Right renal pelvis (tissue), 4 donors: ENCODE data around the gene MET. TPM values are rescaled to one million over a fixed set of nuclear protein-coding genes. Genes with fewer than 3 reads are reported as not detected.

Experiments
- DNase-seq, 4 donors: peaks; one replicate each; pipeline ENCODE4 v3.0.0-alpha.2; 2013; ENCODE audit warnings: low read depth in 4 of 4, low spot score in 3 of 4, missing footprints in 1 of 4
- polyA plus RNA-seq, 4 donors: library from polyadenylated mRNA; unstranded; fragments of 120-200 nt; gene quantifications; one replicate each; pipeline ENCODE4 v1.2.1, GENCODE V29; 2013; ENCODE audit not compliant: insufficient read length in 4 of 4

MET gene
- polyA plus RNA-seq, 4 donors, result 40.9 to 49.2 (median 46.4) TPM

- DNase-seq, result peak in 3 of 4 donors; percentile 23 to 47 (median 25)
Measured at GRCh38 chr7:116777651-116778281, 105.8 kb downstream of the MET start.

- no peak for DNase-seq
Measured at GRCh38 chr7:116779216-116779615, 107.2 kb downstream of the MET start.

DNA sequence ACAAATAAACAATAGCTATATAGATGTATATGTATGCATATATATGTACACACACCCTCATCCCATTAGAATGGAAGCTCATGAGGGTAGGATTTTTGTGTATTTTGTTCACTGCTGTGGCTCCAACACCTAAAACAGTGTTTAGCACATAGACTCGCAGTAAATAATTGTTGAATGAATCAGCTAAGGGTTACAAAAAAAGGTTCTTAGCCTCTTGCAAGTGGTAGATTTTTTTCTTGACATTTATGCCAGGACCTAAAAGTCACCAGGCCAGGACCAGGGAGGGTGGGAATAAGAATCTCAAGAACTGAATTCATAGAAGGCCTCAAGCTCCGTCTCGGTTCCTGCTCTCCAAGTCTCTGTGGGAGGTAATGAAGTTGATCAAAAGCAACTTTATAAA, 107.9 kb downstream of the MET start:
- no peak for DNase-seq

DNA sequence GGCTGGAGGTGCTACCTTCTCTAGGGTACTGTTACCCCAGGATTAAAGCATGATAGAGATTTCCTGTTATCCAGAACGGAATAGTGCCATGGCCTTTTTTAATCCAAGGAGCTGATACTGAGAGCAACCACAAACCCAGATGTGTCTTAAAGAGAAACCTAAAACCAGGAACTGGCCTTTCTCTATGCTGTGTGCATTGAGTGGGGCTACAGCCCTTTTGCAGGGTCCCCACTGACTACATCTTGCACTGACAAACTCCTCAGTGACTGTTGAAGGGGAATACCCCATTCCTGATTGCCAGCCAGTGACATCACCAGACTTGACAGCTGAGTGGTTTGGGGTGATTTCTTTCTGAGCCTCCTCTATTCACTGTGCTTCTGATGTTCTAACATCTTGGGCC, 108.5 kb downstream of the MET start:
- no peak for DNase-seq

- DNase-seq, result peak in 1 of 4 donors; percentile 30
Measured at GRCh38 chr7:116780966-116781365, 109.0 kb downstream of the MET start.

GRCh38 chr7:116781584-116781983, 109.6 kb downstream of the MET start:
- no peak for DNase-seq

- DNase-seq, result no peak
Measured at GRCh38 chr7:116782177-116782711, 110.2 kb downstream of the MET start.

DNA sequence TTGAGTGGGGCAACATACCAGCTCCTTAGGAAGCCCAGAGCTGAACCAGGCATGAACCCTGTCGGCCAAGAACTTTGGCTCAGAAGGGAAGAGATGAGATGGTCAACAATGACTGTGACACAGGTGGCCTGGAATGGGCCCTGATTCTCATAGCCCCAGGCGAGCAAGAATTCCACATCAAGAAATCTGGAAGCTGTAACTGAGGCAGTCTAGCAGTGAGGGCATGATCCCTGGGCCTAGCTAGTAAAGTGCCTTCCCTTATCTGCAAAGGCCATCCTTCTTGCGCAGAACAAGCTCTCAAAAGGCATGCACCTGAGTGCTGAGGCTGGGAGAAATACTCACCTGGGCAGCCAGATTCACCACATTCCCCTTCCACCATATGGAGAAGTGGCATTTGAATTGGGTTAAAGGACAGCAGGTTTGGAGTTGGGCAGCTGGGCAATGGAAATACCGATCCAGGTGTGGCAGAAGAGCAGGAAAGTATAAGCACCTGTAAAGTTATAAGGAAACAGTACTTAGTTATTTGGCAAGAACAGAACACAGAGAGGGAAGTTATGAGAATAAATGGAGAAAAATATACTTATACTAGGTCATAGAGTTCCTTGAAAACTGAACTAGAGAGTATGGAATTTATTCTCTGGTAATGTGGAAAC, 111.8 kb downstream of the MET start:
- DNase-seq, result no peak

DNA sequence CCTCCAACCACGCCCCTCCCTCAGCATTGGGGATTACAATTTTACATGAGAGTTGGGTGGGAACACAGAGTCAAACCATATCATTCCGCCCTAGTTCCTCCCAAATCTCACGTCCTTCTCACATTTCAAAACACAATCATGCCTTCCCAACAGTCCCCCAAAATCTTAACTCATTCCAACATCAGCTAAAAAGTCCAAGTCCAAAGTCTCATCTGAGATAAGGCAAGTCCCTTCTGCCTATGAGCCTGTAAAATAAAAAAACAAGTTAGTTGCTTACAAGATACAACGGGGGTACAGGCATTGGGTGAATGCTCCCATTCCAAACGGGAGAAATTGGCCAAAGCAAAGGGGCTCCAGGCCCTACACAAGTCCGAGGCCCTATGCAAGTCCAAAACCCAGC, 112.7 kb downstream of the MET start:
- no peak for DNase-seq

DNA sequence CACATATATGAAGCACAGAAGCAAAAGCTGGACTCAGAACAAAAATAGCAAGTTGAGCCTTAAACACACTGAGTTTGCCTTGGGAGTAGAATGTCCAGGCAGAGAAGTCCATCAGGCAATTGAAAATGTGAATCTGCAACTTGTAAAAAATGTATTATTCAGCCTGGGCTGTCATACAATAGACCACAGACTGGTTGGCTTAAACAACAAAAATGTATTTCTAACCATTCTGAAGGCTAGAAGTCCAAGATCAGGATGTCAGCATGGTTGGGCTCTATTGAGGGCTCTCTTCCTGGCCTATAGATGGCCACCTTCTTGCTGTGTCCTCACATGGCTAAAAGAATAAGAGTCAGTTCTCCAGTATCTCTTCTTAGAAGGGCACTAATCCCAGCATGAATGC, 113.8 kb downstream of the MET start:
- DNase-seq, result no peak

- no peak for DNase-seq
Measured at GRCh38 chr7:116786791-116787443, 114.9 kb downstream of the MET start.

- DNase-seq, result no peak
Measured at GRCh38 chr7:116787881-116788280, 115.9 kb downstream of the MET start.

- no peak for DNase-seq
Measured at GRCh38 chr7:116788572-116789197, 116.7 kb downstream of the MET start.

GRCh38 chr7:116790025-116790424, 118.0 kb downstream of the MET start:
- no peak for DNase-seq

DNA sequence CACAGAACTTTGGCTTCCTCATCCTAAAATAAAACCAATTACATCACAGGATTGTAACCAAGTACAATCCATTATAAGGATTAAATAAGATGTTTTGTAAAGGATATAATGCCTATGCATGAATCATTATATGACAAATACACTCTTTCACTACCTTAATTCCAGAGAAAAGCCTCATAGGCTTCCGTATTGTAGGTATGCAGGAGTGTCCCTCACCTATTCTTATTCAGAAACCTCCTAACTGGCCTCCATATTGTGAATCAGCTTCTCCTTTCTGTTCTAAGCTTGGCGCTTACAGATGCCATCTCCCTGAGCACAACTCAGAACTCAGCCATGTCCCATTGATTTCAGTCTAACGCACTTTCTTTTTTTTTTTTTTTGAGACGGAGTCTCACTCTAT, 120.8 kb downstream of the MET start:
- DNase-seq, result no peak

GRCh38 chr7:116793795-116794340, 121.9 kb downstream of the MET start:
- DNase-seq, result no peak

- no peak for DNase-seq
Measured at GRCh38 chr7:116796471-116796870, 124.5 kb downstream of the MET start.

DNA sequence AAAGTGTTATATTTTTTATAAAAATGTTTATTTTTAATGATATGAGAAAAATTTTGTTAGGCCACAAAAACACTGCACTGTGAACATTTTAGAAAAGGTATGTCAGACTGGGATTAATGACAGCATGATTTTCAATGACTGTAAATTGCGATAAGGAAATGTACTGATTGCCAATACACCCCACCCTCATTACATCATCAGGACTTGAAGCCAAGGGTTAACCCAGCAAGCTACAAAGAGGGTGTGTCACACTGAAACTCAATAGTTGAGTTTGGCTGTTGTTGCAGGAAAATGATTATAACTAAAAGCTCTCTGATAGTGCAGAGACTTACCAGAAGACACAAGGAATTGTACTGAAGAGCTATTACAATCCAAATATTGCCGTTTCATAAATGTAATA, 125.6 kb downstream of the MET start:
- DNase-seq, result no peak

GRCh38 chr7:116798232-116798631, 126.2 kb downstream of the MET start:
- no peak for DNase-seq

DNA sequence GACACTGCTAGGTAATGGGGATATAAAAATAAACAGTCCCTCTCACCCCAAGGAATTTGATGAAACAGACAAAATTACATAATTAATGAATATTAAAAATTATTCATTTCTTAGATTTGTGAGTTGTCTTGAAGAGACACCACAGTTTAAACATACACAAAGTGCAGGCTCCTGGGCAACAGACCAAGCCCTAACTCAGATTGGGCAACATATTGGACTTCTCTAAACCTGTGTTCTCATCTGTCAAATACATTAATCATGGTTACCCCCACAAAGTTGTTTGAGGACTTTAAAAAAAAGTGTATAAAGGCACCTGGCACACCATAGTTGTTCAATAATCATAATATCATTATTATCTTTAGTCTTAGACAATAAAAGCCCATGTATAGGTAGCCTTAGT, 127.9 kb downstream of the MET start:
- no peak for DNase-seq

DNA sequence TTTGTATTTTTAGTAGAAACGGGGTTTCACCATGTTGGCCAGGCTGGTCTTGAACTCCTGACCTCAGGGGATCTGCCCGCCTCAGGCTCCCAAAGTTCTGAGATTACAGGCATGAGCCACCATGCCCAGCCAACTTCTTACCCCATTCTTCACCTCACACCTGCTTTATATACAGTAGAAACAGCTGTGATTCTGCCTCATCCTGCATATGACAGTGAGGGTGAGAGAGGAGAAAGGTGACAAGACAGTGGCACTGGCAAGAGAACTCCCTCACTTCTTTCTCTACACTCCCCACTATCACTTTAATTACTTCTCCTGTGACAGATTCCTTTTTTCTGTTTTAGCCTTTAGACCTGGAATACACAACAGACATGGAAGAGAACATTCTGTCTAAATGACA, 128.6 kb downstream of the MET start:
- DNase-seq, result no peak
